SU-DHL-6 (cell line): Measurements from ENCODE around the gene SPRY2.

Experiments used
- CTCF ChIP-seq: fragments of 200-600 bp; sonication (generic); IDR thresholded peaks from one replicate; pipeline ENCODE4 v1.5.1; 2017; ENCODE audit warnings: antibody characterized with exemption, mild to moderate bottlenecking, low read length, moderate library complexity; ENCODE audit not compliant: insufficient read depth, poor library complexity, severe bottlenecking
- EZH2phosphoT487 ChIP-seq: fragments of 200-600 bp; sonication (generic), shearing (Covaris generic); conservative IDR thresholded peaks from 2 replicates; pipeline ENCODE4 v1.6.1; 2018; ENCODE audit warnings: mild to moderate bottlenecking, antibody characterized with exemption, low read length, moderate library complexity, mixed read lengths

GRCh38 chr13:80299046-80299445 lies 41.9 kb downstream of the SPRY2 start:
- TF ChIP-seq CTCF (no peak), EZH2phosphoT487 (no peak)
